HG03520 (cell line): ENCODE data around the gene PTPN5.
A peak's percentile ranks its signal among the peaks of the same experiment; 100 is the strongest.
"Not testable (repeated sequence)": the region's sequence is repeated elsewhere in the genome, so short reads cannot be mapped to it uniquely, and the experiment has no call there.

Experiments used
- ATAC-seq: cut with Tn5 transposase; IDR thresholded peaks from one replicate; pipeline ENCODE4 v1.9.1; 2021; ENCODE audit warnings: mild to moderate bottlenecking, moderate library complexity; ENCODE audit not compliant: unreplicated experiment

PTPN5 gene

GRCh38 chr11:18791207-18791968 is at the start of gene PTPN5:
Gene PTPN5, minus strand, starts transcription at chr11:18791798. Its CDS starts 19,840 bp downstream, at chr11:18771958.
- ATAC-seq: no peak

DNA sequence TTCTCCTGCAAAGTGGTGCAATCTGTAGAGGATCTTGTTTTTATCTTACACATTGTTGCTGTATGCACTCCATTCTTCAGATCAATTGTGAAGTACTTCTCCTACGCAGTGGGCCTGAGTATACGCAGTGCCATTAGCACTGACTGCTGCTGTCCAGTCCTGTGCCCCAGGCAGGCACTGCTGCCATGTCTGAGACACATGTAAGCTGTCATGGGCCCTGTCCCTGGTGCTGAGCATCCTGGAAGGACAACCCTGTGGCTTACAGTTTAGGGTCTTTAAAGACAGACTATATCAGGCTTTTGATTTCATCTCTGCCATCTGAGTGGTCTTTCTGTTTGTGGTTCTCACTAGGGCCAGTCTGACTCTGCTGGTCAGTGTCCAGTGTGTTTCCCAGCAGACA is 44.8 kb upstream of the PTPN5 start:
- ATAC-seq: no peak

GRCh38 chr11:18834754-18835466 is 43.3 kb upstream of the PTPN5 start:
- no peak for ATAC-seq

DNA sequence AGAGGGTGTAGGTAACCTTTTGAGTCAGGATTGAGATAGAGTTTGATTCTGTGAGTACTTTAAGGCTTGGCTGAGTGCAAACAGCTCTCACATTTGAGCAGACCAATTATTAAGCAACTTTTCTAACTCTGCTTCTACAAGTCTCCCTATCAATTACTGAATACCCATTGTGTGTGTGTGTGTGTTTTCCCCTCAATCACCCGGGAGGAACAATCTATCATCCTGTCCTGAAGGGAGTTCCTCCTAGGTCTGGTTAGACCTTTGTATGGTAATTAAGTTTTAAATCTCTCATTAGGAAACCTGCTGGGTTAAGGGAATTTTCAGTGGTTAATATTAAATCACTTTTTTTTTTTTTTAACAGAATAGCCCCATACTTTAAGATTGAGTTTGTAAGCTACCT is 28.6 kb upstream of the PTPN5 start:
- not testable (repeated sequence) for ATAC-seq

GRCh38 chr11:18804199-18804999 is 12.8 kb upstream of the PTPN5 start:
- no peak for ATAC-seq

DNA sequence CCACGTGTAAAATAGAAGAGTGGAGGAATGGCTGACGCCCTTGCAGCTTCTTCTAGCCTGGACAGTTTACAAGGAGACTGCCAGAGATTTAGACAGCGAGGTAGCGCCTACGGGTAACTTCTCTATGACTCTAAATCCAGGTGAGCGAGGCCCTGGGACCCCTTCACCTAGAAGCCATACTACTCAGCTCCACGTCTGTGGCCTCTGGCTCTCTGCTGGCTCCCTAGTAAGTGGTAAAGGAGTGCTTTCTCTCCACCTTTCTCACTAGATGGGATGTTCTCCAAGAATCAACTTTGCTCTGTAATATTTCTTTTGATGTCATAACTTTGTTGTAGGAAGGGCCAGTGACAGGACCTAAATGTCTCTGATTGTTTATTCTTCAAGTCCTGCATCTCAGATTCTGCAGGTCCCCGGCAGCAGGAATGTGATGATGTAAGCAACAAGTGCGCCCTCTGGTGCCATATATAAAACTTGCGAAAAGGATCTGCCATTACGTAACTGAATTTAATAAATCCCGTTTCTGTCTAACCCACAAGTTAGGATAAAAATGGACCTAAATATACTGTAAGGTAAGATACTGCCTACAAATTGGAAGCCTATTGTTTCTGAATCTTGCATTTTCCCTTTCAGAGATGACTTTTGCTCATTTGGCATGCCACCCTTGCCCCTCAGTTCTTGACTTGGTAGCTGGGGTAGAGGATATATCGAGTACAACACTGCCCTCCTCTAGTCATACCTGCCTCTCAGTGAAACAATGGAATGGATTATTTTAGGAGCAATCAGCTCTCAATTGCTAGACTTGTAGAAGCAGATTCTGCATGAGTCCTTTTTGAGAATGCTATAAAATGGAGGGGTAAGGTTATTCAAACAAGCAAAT is 11.0 kb upstream of the PTPN5 start:
- no peak for ATAC-seq

DNA sequence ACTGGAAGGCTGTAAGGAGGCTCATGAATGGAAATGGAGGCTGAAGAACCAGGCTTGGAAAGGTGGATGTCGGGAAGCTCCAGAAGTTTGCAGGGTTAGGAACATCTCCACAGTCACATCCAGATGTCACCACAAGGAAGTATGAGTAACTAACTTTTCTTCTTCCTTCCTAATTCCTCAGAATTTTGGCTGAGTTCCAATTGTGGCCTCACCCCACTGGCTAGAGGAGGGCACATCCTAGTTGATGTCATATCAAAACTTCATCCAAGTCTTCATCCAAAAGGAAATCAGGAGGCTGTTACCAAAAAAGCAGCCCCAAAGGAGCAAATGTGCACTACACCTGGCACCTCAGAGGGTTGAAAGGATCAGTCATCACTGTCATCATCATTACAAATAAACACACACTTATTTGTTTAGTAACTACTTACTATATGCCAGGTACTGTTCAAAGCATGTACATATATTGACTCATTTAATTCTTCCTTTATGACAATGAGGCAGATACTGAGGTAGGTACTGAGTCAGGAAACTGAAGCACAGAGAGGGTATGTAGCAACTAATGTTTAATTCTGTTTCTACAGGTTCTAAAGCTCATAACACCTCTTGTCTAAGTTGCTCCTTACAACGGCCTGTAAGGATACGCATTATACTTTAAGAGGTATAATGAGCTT is 7.3 kb upstream of the PTPN5 start:
- ATAC-seq: no peak

GRCh38 chr11:18794956-18795355 is 3.4 kb upstream of the PTPN5 start:
- ATAC-seq: no peak

GRCh38 chr11:18792827-18793226 is 1.2 kb upstream of the PTPN5 start:
- no peak for ATAC-seq

DNA sequence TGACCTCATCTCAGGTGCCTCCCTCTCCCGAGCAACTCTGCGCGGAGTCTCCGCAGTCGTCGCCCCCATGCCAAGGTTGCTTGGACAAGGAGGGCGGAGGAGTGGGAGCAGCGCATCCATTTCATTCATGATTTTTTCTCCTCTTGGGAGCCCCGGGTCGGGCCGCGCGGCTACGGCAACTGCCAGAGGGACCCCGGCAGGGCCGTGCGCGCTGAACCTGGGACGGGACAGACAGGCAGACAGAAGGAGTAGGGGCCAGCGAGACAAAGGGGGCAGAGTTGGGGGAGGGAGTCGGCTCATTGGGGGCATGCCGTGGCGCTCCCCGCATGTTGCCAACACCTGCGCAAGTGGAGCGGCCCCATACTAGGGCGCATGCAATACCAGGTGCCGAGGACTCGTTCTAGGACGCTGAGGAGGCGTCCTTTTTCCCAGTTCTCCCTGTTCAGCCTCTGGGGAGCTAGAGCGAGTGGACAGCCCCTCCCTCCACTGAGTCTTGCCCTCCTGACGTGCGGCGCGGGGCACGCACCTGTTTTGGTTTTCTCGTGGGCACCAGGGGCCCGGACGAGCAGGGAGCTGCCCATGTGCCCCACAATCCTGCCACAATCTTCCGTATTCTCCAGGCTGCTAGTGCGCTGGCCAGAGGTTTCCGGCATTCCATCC is 501 bp upstream of the PTPN5 start:
- no peak for ATAC-seq

GRCh38 chr11:18790883-18791206 is 753 bp downstream of the PTPN5 start:
- no peak for ATAC-seq

GRCh38 chr11:18789942-18790341 is 1.7 kb downstream of the PTPN5 start:
- no peak for ATAC-seq

DNA sequence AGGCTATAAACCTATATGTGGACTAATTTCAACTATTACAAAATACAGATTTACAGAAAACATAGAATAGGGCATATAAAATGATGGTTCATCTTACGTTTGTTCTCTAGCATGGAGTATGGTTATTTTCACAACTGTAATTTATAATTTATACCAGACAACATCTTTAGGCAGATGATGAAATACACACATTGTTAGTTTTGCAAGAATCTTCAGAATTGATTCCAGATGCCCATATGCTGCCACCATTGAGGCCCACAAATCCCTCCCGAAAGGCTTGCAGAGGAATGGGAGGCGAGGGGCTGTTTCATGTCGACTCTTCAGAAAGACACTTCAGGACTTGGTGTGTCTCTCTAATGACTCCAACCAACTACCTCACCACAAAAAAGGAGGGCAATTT is 6.2 kb downstream of the PTPN5 start:
- no peak for ATAC-seq

GRCh38 chr11:18780896-18781295 is 10.7 kb downstream of the PTPN5 start:
- no peak for ATAC-seq

GRCh38 chr11:18780329-18780728 is 11.3 kb downstream of the PTPN5 start:
- ATAC-seq: no peak

- ATAC-seq: no peak
These were observed 13.1 kb downstream of the PTPN5 start for GRCh38 chr11:18778468-18778867.

- ATAC-seq: no peak
These were observed 15.3 kb downstream of the PTPN5 start for GRCh38 chr11:18776324-18776723.

DNA sequence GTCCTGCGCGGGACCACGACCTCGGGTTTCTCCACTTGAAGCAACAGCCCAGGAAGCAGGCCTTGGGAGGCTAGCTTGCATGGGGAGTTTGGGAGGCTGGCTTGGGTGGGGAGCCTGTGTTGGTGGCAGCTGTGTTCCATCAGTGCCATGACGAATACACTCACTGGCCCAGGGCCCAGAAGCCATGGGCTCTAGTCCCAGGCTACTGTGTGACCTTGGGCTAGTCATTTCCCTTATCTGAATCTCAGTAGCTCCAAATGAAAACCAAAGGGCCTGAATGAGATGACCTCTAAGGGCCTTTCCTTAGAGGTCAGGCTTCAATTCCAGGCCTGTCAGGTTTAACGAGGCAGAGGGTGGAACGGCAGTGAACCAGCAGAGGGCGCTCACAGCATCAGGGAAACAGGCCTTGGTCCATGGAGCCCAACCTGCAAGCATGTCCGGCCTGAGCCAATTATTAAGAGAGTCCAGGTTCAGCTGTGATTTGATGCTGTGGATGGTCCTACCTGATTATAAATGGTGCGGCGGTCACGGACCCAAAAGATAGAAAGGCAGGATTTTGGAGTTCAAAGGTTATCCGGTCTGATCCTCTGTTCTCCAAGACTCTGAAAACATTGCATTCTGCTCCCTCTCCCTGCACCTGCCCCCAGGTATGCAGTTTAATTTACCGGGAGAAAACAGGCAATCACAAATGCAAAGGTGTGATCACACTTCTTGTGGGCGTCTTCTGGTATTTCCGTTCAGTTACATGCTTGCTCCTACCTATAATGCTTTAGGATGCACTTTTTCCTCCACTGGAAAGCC is 15.9 kb downstream of the PTPN5 start:
- ATAC-seq: peak; percentile 71

- no peak for ATAC-seq
These were observed 16.8 kb downstream of the PTPN5 start for GRCh38 chr11:18774801-18775200.
